ENCODE data around the gene MAP2K1. TPM values are rescaled to one million over a fixed set of nuclear protein-coding genes. Genes with fewer than 3 reads are reported as not detected.

The MAP2K1 gene
- total and polyA plus RNA-seq, 4 donors: 14.3 to 30.2 (median 24.4) TPM

DNA sequence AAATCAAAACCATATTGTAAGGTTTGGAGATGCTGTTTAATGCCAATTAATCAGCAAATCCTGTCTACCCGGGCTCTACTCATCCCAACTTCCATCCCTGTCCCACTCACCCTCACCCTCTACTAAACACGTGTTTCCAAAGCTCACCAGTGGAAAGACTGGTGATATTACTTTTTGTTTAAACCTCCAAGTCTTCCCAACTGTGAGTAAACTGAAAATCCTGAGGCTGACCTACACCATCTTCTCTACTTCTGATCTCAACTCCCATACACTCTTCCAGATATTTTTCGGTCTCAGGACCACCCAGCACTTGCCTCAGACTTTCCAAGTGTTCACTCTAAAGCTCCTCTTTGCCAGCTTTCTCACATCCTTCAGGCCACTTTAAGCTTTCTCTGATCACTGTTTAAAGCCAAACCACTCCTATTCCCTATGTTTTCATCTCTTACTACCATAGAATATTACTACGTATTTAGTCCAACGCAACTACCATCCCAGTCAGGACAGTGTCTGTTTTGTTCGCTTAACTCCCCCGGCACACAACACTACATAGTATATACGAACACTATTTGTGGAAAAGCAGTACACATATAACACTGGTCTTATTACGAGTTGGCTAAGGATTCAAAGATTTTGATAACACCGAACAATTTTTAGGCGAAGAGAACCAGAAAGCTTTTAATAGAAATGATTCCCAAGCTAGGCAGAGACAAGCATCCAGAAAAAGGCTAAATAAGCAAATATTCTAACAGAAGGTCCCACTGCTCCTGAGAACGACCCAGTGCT, 117.3 kb downstream of the MAP2K1 start:
- under 1% methylated on average over 12 of the region's 12 CpGs for WGBS
- DNase-seq (ENCODE audit: low spot score): no peak
- Histone ChIP-seq H3K9ac (ENCODE audit: low read depth in 1 of 2, low read length in 2 of 2) (peak overlapping the region; percentile 72 to 97), H3K27me3 (ENCODE audit: control insufficient read depth in 4 of 4, insufficient read depth in 4 of 4, low read length in 3 of 4) (no peaks in the 10 kb centered on the region), H3K4me1 (ENCODE audit: control insufficient read depth in 4 of 4, insufficient read depth in 4 of 4, low read length in 3 of 4) (peaks cover 0 to 28% (median 23%) of the 10 kb centered on the region in 4 donors), H3K9me3 (ENCODE audit: control insufficient read depth in 4 of 4, low read length in 3 of 4) (no peaks in the 10 kb centered on the region), H3K4me3 (ENCODE audit: low read depth in 1 of 3, low read length in 3 of 3) (peak overlapping the region; percentile 83 to 100 (median 94)), H3K36me3 (ENCODE audit: control insufficient read depth in 4 of 4, insufficient read depth in 3 of 4, low read depth in 1 of 4, low read length in 3 of 4) (peaks cover 9 to 40% (median 40%) of the 10 kb centered on the region in 4 donors), H3K27ac (ENCODE audit: low read depth in 1 of 2, low read length in 2 of 2) (peak overlapping the region; percentile 87 to 90)
- TF ChIP-seq FOXA2 (IDR thresholded peaks at IDR 0.05) (no peak), TAF1 (conservative IDR thresholded peaks at IDR 0.05) (no peak), HNF4A (conservative IDR thresholded peaks at IDR 0.05) (no peak), YY1 (IDR thresholded peaks at IDR 0.05) (no peak), GABPA (IDR thresholded peaks at IDR 0.05 in 1 of 2, conservative IDR thresholded peaks at IDR 0.05 in 1 of 2) (no peak), JUND (IDR thresholded peaks at IDR 0.05) (no peak), NR2F2 (IDR thresholded peaks at IDR 0.05) (no peak)
- TF ChIP-seq, protein P1, sequence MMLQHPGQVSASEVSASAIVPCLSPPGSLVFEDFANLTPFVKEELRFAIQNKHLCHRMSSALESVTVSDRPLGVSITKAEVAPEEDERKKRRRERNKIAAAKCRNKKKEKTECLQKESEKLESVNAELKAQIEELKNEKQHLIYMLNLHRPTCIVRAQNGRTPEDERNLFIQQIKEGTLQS (IDR thresholded peaks at IDR 0.05): no peak

DNA sequence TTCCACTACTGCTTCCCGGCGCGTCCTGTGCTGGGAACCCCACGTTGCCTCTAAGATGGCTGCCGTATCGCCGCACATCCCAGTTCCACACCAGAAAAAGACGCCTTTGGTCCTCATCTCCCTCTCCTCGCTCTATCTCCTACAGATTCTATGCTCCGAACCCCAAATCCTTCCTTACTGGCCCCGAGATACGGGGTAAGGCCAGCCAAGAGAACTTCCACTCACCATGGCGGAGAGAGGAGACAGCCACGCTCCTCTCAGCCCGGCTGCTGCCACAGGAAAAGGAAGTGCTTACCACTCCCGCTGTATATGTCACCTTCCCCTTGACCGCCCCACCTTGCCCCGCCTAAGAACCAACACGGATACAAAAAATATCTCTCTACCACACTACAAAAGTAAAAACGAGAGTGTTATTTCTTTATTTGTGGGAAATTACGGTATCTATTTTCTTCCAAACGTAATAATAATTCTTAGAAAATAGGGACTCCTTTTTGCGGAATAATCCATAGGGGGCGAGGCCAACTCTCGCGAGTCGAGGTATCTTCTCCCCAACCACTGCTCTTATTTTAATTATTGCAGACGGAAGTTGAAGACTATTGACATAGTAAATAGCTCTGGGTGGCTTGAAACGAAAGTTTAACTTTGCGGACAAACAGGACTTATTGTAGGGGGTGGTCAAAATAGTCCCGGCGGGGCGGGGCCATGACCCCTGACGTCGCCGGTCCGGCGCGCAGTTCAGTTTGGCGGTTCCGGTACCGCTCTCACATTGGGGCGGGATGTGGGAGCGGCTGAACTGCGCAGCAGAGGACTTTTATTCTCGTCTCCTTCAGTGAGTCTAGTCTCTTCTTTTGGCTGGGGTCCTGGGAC, 118.1 kb downstream of the MAP2K1 start, which contains the start of the genes RPL4 and ZWILCH:
TSS of gene RPL4 (minus strand) at position 293 of the 867 bp plus-strand sequence. CDS start at position 228, 65 bp downstream.
TSS of gene ZWILCH (plus strand) at position 764 of the 867 bp plus-strand sequence. CDS start at position 777, 13 bp downstream.
- under 1% methylated on average over 46 of the region's 46 CpGs for WGBS
- DNase-seq (ENCODE audit: low spot score): peak; percentile 80
- Histone ChIP-seq H3K4me1 (ENCODE audit: control insufficient read depth in 4 of 4, insufficient read depth in 4 of 4, low read length in 3 of 4) (peaks cover 0 to 25% (median 21%) of the 10 kb centered on the region in 4 donors), H3K27ac (ENCODE audit: low read depth in 1 of 2, low read length in 2 of 2) (peak within 1 kb of the TSS; percentile 87 to 90), H3K9me3 (ENCODE audit: control insufficient read depth in 4 of 4, low read length in 3 of 4) (no peaks in the 10 kb centered on the region), H3K27me3 (ENCODE audit: control insufficient read depth in 4 of 4, insufficient read depth in 4 of 4, low read length in 3 of 4) (no peaks in the 10 kb centered on the region), H3K4me3 (ENCODE audit: low read depth in 1 of 3, low read length in 3 of 3) (peak within 1 kb of the TSS; percentile 83 to 100 (median 94)), H3K36me3 (ENCODE audit: control insufficient read depth in 4 of 4, insufficient read depth in 3 of 4, low read depth in 1 of 4, low read length in 3 of 4) (peaks cover 7 to 34% (median 32%) of the 10 kb centered on the region in 4 donors), H3K9ac (ENCODE audit: low read depth in 1 of 2, low read length in 2 of 2) (peak within 1 kb of the TSS; percentile 72 to 97)
- peak; percentile 80 for TF ChIP-seq SP1 (IDR thresholded peaks at IDR 0.05)
- TF ChIP-seq RAD21 (IDR thresholded peaks at IDR 0.05): no peak
- TF ChIP-seq, protein P2, sequence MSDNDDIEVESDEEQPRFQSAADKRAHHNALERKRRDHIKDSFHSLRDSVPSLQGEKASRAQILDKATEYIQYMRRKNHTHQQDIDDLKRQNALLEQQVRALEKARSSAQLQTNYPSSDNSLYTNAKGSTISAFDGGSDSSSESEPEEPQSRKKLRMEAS (IDR thresholded peaks at IDR 0.05): no peak
- TF ChIP-seq, protein P3, sequence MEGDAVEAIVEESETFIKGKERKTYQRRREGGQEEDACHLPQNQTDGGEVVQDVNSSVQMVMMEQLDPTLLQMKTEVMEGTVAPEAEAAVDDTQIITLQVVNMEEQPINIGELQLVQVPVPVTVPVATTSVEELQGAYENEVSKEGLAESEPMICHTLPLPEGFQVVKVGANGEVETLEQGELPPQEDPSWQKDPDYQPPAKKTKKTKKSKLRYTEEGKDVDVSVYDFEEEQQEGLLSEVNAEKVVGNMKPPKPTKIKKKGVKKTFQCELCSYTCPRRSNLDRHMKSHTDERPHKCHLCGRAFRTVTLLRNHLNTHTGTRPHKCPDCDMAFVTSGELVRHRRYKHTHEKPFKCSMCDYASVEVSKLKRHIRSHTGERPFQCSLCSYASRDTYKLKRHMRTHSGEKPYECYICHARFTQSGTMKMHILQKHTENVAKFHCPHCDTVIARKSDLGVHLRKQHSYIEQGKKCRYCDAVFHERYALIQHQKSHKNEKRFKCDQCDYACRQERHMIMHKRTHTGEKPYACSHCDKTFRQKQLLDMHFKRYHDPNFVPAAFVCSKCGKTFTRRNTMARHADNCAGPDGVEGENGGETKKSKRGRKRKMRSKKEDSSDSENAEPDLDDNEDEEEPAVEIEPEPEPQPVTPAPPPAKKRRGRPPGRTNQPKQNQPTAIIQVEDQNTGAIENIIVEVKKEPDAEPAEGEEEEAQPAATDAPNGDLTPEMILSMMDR (IDR thresholded peaks at IDR 0.05; ENCODE audit: low read depth, low read length, missing input control): no peak
- peak; percentile 99 for TF ChIP-seq NR2F2 (IDR thresholded peaks at IDR 0.05)
- TF ChIP-seq, protein P1 (IDR thresholded peaks at IDR 0.05): no peak
- TF ChIP-seq RXRA (IDR thresholded peaks at IDR 0.05): peak; percentile 73 to 75
- no peak for TF ChIP-seq FOXA1 (IDR thresholded peaks at IDR 0.05)
- peak; percentile 4 to 30 for TF ChIP-seq EGR1 (IDR thresholded peaks at IDR 0.05; ENCODE audit: low read depth in 2 of 2)
- TF ChIP-seq GABPA (IDR thresholded peaks at IDR 0.05 in 1 of 2, conservative IDR thresholded peaks at IDR 0.05 in 1 of 2): peak; percentile 93 to 96
- peak; percentile 72 for TF ChIP-seq FOXA2 (IDR thresholded peaks at IDR 0.05)
- peak; percentile 99 for TF ChIP-seq TAF1 (conservative IDR thresholded peaks at IDR 0.05)
- TF ChIP-seq JUND (IDR thresholded peaks at IDR 0.05): peak in 1 of 2 donors; percentile 62
- peak; percentile 51 to 57 for TF ChIP-seq HNF4A (conservative IDR thresholded peaks at IDR 0.05)
- TF ChIP-seq, protein P4, sequence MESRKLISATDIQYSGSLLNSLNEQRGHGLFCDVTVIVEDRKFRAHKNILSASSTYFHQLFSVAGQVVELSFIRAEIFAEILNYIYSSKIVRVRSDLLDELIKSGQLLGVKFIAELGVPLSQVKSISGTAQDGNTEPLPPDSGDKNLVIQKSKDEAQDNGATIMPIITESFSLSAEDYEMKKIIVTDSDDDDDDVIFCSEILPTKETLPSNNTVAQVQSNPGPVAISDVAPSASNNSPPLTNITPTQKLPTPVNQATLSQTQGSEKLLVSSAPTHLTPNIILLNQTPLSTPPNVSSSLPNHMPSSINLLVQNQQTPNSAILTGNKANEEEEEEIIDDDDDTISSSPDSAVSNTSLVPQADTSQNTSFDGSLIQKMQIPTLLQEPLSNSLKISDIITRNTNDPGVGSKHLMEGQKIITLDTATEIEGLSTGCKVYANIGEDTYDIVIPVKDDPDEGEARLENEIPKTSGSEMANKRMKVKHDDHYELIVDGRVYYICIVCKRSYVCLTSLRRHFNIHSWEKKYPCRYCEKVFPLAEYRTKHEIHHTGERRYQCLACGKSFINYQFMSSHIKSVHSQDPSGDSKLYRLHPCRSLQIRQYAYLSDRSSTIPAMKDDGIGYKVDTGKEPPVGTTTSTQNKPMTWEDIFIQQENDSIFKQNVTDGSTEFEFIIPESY (IDR thresholded peaks at IDR 0.05): peak; percentile 99
- TF ChIP-seq, protein P5, sequence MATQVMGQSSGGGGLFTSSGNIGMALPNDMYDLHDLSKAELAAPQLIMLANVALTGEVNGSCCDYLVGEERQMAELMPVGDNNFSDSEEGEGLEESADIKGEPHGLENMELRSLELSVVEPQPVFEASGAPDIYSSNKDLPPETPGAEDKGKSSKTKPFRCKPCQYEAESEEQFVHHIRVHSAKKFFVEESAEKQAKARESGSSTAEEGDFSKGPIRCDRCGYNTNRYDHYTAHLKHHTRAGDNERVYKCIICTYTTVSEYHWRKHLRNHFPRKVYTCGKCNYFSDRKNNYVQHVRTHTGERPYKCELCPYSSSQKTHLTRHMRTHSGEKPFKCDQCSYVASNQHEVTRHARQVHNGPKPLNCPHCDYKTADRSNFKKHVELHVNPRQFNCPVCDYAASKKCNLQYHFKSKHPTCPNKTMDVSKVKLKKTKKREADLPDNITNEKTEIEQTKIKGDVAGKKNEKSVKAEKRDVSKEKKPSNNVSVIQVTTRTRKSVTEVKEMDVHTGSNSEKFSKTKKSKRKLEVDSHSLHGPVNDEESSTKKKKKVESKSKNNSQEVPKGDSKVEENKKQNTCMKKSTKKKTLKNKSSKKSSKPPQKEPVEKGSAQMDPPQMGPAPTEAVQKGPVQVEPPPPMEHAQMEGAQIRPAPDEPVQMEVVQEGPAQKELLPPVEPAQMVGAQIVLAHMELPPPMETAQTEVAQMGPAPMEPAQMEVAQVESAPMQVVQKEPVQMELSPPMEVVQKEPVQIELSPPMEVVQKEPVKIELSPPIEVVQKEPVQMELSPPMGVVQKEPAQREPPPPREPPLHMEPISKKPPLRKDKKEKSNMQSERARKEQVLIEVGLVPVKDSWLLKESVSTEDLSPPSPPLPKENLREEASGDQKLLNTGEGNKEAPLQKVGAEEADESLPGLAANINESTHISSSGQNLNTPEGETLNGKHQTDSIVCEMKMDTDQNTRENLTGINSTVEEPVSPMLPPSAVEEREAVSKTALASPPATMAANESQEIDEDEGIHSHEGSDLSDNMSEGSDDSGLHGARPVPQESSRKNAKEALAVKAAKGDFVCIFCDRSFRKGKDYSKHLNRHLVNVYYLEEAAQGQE (IDR thresholded peaks at IDR 0.05): peak; percentile 84
- peak; percentile 97 for TF ChIP-seq YY1 (IDR thresholded peaks at IDR 0.05)

All from liver (tissue), 9 donors.